WI38 (cell line): ENCODE results near the gene OR2AK2.

Source experiments
- H3K4me3 ChIP-seq: 2 replicates; pipeline ENCODE4 v1.5.1; 2011; ENCODE audit warnings: low read depth, mild to moderate bottlenecking, control low read depth, low read length
- TF ChIP-seq, protein P1 (sequence below): IDR thresholded peaks from 2 replicates; pipeline ENCODE4 v1.5.1; 2012; ENCODE audit warnings: low read depth, mild to moderate bottlenecking, control low read depth, low read length

Gene OR2AK2

DNA sequence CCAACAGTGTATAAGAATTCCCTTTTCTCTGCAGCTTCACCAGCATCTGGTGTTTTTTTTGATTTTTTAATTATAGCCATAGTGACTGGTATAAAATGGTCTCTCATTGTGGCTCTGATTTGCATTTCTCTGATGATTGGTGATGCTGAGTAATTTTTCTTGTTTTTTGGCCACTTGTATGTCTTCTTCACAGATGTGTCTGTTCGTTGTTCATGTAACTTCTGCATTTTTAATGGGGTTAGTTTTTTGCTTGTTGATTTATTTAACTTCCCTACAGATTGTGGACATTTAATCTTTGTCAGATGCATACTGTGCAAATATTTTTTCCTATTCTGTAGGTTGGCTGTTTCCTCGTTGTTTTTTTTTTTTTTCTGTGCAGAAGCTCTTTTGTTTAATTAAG, 28.0 kb downstream of the OR2AK2 start:
- TF ChIP-seq, protein P1, sequence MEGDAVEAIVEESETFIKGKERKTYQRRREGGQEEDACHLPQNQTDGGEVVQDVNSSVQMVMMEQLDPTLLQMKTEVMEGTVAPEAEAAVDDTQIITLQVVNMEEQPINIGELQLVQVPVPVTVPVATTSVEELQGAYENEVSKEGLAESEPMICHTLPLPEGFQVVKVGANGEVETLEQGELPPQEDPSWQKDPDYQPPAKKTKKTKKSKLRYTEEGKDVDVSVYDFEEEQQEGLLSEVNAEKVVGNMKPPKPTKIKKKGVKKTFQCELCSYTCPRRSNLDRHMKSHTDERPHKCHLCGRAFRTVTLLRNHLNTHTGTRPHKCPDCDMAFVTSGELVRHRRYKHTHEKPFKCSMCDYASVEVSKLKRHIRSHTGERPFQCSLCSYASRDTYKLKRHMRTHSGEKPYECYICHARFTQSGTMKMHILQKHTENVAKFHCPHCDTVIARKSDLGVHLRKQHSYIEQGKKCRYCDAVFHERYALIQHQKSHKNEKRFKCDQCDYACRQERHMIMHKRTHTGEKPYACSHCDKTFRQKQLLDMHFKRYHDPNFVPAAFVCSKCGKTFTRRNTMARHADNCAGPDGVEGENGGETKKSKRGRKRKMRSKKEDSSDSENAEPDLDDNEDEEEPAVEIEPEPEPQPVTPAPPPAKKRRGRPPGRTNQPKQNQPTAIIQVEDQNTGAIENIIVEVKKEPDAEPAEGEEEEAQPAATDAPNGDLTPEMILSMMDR: no peak

DNA sequence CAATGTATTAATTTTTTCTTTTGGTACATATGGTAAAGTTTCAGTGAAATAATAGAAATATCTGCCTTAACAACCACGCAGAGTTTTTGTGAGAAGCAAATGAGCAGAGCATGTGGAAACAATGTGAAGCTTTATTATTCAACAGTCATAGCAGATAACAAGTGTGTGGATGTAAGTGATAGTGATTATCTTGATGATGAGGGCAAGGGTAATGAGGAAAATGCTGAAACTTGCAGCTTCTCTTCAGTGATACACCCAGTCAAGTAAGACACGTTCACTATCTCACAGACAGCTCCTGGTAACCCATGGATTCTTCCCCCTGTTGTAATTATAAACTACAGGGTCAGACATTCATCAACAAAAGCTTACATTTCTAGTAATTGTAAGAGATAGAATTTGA, 33.8 kb downstream of the OR2AK2 start:
- TF ChIP-seq, protein P1: no peak

More for the DNA sequence above, 28.0 kb downstream of the OR2AK2 start:
- H3K4me3 ChIP-seq: no peak overlapping the region

DNA sequence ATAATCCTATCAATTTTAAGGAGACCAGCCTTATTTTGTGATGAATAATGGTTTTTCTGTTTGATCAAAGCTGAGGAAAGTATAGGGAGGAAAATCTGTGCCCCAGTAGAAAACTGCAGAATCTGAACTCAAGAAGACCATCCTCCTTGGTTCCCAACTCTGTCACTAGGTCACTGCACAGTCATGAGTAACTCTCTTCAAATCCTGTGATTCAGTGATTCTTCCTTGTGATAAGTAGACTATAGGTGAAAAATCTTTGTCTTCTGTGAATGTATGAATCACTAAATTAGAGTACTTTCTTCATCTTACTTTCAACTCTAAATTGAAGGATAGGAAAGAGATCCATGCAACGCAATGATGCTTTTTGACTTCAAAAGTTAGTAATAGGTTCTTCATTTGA, 35.1 kb downstream of the OR2AK2 start:
- no peak overlapping the region for H3K4me3 ChIP-seq
- TF ChIP-seq, protein P1: no peak

More for the DNA sequence above, 33.8 kb downstream of the OR2AK2 start:
- no peak overlapping the region for H3K4me3 ChIP-seq

DNA sequence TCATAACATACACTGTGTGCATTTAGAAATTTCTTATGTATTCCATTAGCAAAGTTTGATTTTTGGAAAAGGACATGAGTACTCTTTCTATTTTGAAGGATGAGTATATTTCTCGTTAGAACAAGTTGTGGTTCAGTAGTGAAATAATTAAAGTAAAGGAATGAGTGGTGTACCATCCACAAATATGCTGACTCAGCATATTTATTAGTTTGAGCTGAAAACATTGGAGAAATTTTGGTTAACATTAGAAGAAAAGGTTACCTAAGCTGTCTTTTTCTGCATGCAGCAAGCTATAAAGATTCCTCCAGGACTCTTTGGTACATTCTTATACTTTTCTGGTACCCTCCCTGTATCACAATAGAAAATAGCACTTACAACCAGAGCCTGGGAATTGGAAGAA, 42.7 kb downstream of the OR2AK2 start:
- TF ChIP-seq, protein P1: no peak
- H3K4me3 ChIP-seq: no peak overlapping the region

DNA sequence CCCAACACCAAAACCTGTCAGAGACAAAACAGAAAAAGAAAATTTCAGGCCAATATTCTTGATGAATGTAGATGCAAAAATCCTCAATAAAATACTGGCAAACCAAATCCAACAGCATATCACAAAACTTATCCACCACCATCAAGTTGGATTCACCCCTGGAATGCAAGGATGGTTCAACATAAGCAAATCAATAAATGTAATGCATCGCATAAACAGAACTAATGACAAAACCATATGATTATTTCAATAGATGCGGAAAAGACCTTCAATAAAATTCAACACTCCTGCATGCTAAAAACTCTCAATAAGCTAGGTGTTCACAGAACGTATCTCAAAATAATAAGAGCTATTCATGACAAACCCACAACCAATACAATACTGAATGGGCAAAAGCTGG, 44.6 kb downstream of the OR2AK2 start:
- TF ChIP-seq, protein P1: no peak
- no peak overlapping the region for H3K4me3 ChIP-seq

DNA sequence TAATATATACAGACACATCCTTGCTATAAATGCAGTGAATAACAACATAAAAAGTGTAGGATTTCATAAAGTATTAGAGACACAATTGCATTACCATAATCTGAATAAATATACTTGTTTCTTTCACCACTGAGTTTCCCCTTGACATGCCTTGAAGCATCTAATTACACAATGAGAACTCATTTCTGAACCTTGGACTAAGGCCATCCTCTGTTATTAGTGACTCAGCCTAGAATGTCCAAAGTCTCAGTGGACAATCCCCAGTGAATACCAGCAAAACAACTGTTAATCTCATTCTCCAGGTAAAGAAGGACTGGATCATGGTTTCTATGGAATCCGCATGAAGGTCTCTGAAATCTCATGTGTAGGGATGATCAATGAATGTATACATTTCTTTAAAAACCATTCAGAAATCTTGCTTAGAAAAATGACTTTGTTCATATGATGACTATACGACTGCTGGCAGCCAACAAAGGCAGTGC, 48.2 kb downstream of the OR2AK2 start, which contains the start of gene OR2L5:
OR2L5 (plus strand) TSS at position 432 of the 482 bp plus-strand sequence. CDS start 8,288 bp downstream, outside the sequence.
- TF ChIP-seq, protein P1: no peak

DNA sequence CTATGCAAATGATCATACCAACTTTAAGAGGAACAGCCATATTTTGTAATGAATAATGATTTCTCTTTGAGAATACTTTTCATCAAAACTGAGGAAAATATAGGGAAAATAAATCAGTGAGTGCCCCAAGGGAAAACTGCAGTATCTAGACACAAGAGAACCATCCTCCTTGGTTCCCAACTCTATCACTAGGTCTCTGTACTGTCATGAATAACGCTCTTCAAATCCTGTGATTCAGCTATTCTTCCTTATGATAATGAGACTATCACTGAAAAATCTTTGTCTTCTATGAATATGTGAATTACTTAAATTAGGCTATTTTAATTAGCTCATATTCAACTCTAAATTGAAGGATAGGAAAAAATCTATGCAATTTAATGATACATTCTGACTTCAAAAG, 50.8 kb downstream of the OR2AK2 start:
- TF ChIP-seq, protein P1: no peak

More for the DNA sequence above, 48.2 kb downstream of the OR2AK2 start, which contains the start of gene OR2L5:
- H3K4me3 ChIP-seq: no peak within 1 kb of the TSS

More for the DNA sequence above, 50.8 kb downstream of the OR2AK2 start:
- H3K4me3 ChIP-seq: no peak overlapping the region
